DMS53 (cell line): ENCODE results near the gene CAMKK1.

Source experiments
- DNase-seq: peaks from one replicate; lab custom pipeline; 2025; lab: John Stamatoyannopoulos, UW

Gene CAMKK1

DNA sequence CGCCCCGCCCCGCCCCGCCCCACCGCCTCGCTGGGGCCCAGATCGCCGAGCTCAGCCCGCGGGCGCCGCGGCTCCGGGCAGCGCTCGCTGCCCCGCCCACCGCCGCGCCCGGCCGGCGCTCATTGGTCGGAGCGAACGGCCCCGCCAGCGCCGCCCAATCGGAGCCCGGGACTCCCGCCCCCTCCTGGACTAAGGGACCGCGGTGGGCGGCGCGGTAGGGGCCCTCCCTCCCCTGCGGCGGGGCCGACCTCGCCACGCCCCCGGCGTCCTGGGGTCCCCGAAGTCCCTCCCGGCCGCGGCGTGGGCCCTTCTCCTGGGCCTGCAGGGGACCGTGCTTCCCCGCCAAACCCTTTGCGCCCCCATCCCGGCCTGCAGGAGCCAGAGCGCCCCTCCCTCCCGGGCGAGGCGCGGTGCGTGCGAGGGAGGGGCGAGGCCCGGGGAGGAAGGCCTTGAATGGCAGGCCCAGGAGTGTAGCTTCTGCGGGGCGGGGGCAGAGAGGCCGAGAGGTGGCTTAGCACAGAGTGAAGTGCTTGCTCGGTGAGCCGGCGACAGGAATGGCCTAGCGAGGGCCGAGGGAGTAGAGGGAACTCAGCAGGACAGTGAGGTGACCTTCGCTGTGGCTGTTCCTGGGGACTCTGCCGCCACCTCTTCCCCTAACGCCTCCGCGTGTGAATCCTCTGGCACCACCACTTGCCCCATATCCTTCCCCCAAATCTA lies at the start of gene CAMKK1:
Gene CAMKK1, minus strand, starts transcription at position 51 of the 717 bp plus-strand sequence. CDS start 7,366 bp downstream, outside the sequence.
- peak; percentile 96 for DNase-seq

DNA sequence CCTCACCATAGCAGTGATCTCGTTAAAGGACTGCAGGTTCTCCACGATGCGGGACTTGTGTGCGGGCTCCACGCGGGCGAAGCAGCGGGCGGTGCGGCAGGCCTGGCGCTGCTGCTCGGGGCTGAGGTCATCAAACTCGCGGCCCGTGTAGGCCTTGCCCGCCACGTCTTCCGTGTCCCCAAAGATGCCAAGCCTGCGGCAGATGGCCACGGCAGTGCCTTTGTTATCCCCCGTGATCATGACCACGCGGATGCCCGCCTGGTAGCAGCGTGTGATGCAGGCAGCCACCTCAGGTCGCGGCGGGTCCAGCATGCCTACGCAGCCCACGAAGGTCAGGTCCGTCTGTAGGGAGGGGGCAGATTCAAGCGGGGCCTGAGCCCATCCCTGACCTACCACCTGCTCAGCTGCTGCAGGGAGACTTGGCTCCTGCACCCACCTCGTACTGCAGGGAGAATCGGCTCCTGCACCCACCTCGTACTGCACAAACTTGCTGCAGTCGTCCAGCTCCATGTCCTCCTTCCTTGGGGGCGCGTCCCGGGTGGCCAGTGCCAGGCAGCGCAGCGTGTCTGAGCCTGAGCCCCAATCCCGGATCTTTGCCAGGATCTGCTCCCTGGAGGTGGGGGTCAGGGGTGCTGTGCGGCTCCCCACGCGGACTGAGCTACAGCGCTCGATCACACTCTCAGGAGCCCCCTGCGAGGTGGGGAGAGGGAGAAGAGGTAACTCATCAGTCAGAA lies 48.3 kb upstream of the CAMKK1 start:
- DNase-seq, result no peak

DNA sequence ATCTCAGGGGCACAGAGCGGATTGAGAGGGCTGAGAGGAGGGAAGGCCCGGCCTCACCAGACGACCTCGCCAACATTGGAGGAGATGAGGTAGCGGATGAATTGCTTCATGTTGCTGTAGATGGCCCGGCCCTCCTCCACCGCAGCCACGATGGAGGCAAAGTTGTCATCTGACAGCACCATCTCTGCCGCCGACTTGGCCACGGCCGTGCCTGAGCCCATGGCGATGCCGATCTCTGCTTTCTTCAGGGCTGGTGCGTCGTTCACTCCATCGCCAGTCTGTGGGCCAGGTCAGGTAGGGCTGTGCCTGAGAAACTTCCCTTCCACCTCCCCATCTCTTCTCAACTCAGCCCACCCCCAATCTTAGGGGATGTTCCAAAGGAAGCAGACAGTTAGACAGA lies 44.5 kb upstream of the CAMKK1 start:
- no peak for DNase-seq

DNA sequence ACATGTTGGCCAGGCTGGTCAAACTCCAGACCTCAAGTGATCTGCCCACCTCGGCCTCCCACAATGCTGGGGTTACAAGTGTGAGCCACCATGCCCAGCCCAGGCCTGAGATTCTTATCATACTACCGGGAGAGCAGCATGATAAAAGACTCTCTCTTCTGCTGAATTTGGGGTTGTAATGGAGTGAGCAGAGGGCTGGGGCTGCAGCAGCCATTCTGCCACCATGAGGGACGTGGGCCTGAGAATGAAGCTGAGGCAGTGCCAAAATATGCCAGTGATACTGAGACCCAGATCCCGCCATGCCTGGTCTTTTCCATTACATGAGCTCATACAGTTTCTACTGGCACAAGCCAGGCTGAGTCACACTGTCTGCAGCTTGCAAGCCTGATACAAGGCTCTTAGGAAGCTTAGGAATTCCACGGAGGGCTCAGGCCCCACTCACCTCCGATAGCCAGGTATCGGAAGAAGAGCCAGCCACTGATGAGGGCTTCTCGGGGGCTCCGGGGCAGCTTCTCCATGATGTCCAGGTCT lies 43.0 kb upstream of the CAMKK1 start:
- no peak for DNase-seq

DNA sequence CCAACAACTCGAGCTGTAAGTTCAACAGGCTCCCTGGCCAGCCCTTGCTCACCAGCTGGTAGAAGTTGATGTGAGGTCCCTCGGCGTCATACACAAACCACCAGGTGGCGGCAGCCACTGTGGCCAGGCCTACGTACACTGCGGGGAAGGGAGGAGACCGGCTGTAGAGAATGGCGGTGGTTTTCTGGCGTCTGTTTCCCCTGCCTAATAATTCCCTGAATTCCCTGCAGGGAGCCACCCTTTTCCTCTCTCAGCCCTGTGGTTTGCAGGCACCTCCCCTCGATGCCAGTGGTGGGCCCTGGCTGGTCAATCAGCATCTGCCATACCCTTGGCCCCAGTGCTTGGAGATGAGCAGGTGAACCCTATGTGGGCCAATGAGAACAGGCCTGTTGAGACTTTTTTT lies 42.3 kb upstream of the CAMKK1 start:
- DNase-seq, result peak; percentile 72

DNA sequence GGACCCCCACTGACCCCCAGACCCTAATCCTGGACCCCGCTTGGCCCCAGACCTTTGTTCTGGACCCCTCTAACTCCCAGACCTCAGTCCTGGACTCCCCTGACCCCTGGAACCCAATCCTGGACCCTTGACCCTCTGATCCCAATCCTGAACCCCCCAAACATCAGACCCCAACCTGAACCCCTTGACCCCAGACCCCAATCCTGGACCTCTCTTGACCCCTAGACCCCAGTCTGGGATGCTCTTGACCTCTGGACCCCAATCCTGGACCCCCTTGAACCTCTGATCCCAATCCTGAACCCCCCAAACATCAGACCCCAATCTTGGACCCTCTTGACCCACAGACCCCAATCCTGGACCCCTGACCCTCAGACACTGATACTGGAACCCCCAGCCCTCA lies 36.9 kb upstream of the CAMKK1 start:
- no peak for DNase-seq

DNA sequence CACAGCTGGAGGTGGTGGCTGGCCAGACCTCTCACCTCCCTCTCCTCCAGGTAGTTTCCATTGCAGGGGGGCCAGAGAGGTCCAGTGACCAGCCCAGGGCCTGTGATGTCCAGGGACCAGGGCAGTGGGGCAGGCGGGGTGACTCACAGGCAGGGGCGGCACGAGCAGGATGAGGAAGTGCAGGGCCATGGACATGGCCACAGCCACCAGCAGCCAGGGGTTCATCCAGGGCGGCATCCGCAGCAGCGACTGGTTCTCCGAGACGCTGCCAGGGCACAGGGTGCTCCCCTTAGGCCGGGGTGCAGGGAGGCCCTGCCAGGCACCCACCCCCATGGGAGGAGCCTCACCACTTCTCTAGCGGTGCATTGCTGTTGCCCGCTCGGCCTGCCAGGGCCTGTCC lies 36.3 kb upstream of the CAMKK1 start:
- DNase-seq, result no peak

DNA sequence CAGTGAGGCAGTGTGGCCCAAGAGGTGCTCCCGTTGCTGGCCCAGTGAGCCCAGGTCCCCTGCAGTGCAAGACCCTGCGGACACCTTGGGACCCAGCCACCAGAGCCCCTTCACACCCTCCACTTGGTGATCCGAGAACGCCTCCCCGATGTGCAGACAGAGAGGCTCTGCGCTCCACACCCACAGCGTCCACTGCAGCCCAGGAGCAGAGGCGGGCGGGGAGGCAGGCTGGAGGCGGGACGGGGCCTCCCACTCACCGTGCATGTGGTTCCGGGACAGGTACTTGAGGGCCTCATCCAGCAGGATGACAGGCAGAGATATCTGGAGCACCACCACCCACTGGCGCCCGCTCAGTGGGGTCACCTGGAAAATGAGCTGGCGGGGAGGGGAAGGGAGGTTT lies 35.6 kb upstream of the CAMKK1 start:
- no peak for DNase-seq

DNA sequence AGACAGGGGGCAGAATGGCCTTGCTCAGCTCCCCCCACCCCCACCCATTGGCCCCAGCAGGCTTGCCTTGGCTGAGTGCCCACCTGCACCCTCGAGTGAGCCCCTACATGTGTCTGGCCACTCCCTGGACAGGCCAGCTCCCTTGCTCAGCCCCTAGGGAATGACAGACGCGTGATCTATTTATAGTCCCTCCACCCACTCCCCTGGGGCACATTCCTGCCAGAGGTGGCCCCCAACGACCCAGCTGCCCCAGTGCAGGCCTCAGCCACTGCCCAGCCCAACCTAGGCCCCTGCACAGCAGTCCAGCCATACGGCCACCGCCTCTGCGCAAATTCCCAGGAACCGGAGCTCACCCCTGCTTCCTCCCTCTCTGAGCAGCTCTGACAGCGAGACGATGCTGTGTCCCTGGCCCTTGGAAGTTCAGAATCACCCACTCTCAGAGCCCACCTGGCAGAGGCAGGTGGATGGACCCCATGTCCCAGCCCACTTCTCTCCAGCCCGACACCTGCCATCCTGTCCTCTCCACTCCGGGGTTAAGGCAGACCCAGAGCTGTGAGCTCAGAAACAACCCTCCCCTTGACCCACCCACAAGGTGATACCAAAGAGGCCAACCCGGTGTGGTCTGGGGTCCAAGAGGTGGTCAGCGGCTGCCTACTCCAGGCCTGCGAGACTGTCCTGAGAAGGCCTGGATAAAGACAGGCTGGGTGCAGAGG lies 34.9 kb upstream of the CAMKK1 start:
- DNase-seq, result no peak

DNA sequence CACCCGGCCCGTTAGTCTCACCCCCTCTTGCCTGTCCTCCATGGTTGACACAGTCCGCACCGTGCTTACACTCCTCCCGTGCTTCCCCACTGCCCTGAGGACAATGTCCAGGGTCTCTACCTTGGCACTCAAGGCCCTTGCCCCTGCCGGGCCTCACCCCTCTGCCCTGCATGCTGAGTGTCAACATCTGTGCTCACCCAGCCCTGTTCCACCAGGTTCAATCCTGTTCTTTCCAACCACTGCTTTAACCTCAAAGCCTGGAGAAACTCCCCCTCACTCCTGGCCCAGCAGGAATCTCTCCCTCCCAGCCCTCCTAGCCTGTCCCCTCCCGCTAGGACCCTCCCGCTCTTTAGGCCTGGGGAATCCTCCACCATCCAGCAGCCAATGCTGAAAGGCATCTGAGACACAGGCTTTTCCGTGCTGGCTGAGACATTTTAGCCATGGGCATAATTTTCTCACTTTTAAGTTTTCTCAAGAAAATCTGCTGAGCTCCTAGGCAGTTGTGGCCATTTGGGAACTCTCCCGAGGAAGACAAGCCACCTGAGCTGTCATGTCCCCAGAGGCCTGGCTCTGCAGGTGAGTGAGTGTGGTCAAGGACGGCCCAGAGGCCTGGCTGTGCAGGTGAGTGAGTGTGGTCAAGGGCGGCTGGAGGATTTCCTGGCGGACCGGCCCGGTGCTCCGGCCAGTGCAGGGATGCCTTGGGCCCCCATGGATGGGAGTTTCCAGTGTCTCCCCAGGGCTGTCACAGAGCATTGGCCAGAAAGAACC lies 34.2 kb upstream of the CAMKK1 start:
- no peak for DNase-seq

DNA sequence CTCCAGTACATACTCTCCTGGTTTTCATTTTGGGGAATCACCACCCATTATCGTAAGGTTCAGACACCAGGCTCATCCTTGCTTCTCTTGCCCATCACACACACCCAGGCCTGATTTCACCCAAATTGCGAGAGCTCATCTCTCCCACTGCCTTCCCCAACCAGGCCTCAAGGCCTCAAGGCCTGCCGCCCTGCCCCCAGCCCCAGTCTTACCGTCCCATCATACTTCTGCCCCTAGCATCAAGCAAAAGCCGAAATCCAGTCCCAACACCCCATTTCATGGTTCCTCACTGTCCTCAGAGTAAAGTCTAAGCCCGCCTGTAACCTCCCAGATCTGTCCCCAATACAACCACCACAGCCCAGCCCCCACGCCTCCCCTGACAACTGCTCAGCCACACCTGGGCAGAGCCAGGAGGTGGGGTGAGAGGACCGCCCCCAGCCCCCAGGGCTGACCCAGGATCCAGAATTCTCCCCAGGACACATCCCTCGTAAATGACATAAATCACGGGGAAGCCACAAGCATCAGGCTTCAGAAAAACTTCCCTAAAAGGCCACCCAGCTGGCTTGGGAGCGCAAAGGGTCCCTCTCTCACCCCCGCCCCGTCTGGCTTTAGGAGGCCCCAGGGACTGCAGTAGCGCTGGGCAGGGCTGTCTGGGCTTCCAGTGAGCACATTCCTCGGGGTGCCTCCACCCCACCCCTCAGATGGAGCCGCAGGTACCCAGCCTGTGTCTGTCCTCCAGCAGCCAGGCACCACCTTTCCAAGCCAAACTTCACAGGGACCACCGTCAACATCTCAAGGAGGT lies 33.0 kb upstream of the CAMKK1 start:
- no peak for DNase-seq

DNA sequence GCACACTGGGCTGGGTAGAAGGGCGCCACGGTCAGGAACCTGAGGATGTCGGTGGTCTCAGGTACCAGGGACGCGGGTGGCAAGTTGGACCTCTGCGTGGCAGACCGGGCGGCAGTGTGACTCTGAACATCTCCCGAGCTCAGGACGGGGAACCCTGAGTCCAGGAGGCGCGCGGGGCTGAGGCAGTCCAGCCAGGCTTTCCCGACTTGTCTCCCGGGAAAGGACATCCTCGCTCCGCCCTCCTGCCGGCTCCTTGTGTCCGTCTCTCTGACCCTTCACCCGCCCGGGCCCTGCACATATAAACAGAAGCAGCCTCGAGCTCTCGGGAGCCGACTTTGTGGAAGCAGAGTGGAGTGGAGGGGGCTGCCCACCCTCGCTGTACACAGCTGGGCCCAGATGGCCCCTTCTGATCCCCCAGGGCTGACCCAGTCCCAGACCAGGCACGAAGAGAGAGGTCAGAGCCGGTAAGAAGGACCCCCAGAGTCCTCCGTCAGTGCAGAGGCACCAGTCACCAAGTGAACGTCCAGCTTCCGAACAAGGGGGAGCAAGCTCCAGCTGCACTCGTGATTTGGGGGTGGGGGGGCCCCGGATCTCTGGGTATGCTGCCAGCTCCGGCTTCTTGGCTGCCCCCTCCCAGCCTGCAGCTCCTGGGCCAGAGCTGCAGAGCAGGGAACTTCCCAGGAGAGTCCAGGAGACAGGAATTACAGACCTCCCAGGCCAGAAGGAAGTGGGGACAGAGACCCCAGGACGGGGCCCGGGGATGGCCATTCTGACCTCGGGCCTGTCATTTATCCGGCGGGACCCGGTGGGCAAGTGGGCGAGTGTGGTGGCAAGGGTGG lies 31.9 kb upstream of the CAMKK1 start:
- no peak for DNase-seq

DNA sequence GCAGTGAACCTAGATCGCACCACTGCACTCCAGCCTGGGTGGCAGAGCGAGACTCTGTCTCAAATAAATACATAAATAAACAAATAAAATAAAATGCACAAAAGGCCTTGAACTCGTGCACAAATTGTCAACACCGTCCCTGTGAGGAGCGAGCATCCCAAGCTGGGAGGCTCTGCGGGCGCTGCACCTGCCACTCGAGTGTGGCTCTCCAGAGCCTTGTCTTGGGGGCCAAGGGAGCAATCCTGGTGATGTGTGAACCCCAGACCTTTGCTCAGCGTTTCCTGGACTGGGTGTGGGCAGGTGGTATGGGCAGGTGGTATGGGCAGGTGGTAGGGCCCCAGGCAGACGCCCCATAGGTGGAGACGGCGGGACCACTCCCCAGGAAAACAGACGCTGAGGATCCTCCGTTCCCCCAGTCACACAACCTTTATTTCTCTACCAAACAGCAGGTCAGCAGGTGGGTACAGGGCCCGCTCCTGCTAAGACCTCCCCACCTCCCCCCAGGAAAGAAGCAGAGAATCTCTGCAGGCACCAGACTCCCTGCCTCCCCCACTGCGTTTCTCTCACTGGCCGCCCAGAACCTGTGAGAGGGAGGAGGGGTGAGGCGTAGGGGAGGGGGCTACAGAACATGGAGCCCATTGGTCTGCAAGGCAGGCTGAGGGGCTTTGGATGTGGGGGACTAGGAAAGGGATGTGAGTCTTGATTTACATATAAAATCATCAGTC lies 30.8 kb upstream of the CAMKK1 start:
- DNase-seq, result peak; percentile 54

DNA sequence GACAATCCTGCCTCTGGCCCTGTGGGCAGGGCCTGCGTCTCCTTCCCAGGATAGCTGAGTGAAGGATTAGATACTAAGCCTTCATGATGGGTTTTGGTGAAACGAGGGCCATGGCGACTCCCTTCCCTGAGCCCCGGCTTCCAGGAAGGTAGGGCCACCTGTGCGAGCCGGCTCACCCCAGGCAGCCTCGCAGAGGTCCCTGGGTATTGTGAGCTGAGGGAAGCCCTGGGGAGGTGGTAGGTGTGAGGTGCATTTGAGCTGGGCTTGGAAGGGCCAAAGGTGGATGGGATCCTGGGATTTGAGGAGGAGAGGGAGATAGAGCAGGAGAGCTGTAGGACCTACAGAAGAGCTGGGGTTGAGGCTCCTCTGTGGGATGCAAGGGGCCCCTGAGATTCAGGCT lies 29.9 kb upstream of the CAMKK1 start:
- no peak for DNase-seq

DNA sequence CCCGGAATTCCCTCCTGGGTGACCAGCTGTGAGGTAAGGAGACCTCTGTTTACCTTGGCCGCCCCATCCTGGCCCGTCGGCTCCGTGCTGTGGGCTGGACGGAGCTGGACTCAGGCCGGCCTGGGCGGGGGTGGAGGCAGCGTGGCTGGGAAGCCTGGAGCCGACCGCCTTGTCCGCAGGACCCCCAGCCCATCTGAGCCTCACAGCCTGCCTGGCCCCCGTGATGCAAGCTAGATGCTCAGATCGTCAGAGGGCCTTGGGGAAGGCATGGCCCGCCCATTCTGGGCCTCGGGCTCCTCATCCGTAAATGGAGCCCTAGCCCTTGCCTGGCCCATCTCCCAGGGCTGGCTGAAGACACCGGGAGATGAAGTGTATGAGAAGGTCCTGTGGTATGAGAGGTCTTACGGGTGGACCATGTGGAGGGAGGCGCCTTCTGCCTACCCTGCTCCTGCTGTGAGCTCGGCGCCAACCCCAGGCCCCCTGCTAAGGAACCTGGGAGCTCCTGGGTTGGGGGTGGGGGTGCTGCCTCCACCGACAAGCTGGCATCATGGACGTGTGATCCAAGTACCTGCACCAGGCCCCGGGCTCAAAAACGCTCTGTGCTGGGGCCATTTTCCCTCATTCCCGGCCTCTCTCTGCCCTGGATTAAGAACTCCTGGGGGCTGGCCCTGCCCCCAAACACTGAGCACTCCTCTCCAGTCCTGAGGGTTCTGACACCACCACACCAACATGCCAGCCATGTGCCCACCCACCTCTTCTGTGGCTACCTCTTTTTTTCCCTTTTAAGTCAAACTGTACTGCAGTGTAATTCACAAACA lies 28.9 kb upstream of the CAMKK1 start:
- DNase-seq, result peak; percentile 26

DNA sequence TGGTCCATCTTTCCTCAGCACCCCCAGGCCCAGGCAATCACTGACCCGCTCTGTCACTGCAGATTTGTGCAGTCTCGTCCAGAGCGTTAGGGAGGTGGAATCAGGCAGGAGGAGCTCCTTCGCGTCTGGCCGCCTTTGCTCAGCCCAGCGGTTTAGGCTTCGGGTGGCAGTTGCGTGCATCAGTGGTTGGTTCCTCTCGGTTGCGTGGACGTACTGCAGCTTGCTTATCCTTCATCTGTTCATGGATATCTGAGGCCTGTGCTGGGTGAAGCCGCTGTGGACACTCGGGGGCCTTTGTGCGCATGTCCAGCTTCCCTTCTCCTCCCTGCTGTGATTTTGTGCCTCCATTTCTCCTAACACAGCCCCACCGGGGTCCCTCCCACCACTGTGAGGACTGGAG lies 28.2 kb upstream of the CAMKK1 start:
- peak; percentile 38 for DNase-seq

DNA sequence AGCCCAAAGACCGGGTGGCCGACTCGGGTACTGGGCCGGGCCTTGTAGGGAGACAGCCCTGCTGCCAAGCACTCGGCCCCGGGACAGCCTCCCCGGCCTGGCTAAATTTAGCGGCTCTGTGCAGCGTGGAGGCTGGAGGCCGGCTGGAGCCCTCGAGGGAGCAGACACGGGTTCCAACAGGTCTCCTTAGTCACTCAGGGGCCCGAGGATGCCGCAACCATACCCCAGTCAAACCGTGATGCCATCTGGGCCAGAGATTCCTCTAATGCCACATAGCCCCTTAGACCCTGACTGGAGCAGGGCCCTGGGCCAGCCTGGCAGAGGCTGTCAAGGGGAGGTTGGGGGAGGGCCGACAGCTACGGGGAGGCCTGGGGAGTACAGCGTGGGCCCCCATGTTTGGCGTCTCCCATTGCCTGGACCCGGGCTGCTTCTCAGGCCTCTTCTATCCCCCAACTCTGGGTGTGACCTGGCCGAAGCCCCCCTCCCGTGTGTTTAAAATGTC lies 26.3 kb upstream of the CAMKK1 start:
- no peak for DNase-seq

DNA sequence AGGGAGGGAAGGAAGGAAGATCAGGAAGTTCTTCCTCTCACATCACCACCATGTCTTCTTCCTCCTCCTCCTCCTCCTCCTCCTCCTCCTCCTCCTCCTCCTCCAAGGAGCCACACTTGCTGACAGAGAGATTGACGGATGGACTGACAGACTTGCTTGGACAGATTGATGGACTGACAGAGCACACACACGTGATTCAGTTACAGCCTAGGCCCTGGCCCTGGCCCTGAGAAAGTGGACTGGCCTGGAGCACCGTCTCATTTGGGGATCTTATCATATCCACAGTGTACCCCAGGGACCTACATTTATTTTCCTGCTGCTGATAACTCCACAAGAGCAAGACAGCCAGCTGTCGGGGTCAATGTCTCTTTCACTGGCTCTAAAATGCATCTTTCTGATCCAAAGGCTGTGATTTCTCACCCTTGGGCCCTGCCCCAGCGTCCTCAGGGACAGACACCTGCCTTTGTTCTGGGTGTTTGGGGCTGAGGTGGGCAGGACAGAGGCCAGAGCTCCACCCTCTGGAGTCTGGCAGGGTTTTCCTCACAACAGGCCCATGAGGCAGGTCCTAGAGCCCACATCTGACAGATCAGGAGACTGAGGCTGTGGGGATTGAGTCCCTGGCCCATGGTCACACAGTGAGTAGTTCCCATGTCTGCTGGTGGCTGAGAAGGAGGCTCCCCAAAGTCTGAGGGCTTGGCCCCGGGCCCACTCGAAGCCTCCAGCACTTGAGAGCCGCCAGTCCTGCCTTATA lies 25.7 kb upstream of the CAMKK1 start:
- DNase-seq, result peak; percentile 37
